H1 (cell line): Measurements from ENCODE around the gene CTNNA3. TPM values are rescaled to one million over a fixed set of nuclear protein-coding genes. Genes with fewer than 3 reads are reported as not detected.

Source experiments
- EZH2 ChIP-seq: fragments of 200-600 bp; sonication (generic); IDR thresholded peaks from 2 replicates; pipeline ENCODE4 v1.7.1; 2012; ENCODE audit warnings: low read depth, mild to moderate bottlenecking, moderate library complexity, low read length, inconsistent platforms; ENCODE audit not compliant: severe bottlenecking
- polyA plus RNA-seq, 7 experiments: library from polyadenylated mRNA; depleted of rRNA in 3 of 7; stranded (reverse) in 5 of 7; unstranded in 2 of 7; fragments of >200 nt in 5 of 7; fragments of 200-250 nt in 2 of 7; gene quantifications; 1 replicate in 5 of 7; 2 replicates in 1 of 7; 4 replicates in 1 of 7; pipeline versions ENCODE4 v1.2.1 to v1.2.3, GENCODE V29; 2011 to 2013; ENCODE audit warnings: missing spikeins in 2 of 7, mixed read lengths in 2 of 7
- total RNA-seq: library from RNA; stranded (reverse); fragmentation: NEBNext Ultra II Directional; extraction: Animal tissue kit (Norgen Biotek cat#: 25700); gene quantifications from 2 replicates; pipeline ENCODE4 v1.2.1, GENCODE V29; 2021
- TF ChIP-seq, protein P1 (sequence below): IDR thresholded peaks from 2 replicates; pipeline ENCODE4 v1.6.1; 2012; ENCODE audit warnings: low read length, inconsistent platforms

CTNNA3 gene
- total and polyA plus RNA-seq, 2 of the 8 experiments (the other 6 are each of a cell fraction or from before 2014, with no cell fraction given): 1.3 to 1.5 TPM

- TF ChIP-seq, protein P1, sequence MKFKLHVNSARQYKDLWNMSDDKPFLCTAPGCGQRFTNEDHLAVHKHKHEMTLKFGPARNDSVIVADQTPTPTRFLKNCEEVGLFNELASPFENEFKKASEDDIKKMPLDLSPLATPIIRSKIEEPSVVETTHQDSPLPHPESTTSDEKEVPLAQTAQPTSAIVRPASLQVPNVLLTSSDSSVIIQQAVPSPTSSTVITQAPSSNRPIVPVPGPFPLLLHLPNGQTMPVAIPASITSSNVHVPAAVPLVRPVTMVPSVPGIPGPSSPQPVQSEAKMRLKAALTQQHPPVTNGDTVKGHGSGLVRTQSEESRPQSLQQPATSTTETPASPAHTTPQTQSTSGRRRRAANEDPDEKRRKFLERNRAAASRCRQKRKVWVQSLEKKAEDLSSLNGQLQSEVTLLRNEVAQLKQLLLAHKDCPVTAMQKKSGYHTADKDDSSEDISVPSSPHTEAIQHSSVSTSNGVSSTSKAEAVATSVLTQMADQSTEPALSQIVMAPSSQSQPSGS: no peak
- TF ChIP-seq EZH2: no peak
Measured at GRCh38 chr10:67438605-67439304, 257.2 kb downstream of the CTNNA3 start (continued).
